IMR-90 (cell line): Measurements from ENCODE around the gene ABT1.

Experiments used
- BHLHE40 ChIP-seq: fragments of 150-350 bp; IDR thresholded peaks from 2 replicates; pipeline ENCODE4 v1.6.1; 2016; ENCODE audit warnings: mild to moderate bottlenecking, low read depth, low read length
- CEBPB ChIP-seq: IDR thresholded peaks from 2 replicates; pipeline ENCODE4 v1.6.1; 2012; ENCODE audit warnings: low read depth, low read length, improper control_type of control experiment
- CHD1 ChIP-seq: IDR thresholded peaks from 2 replicates; pipeline ENCODE4 v1.6.1; 2012; ENCODE audit warnings: low read depth, low read length, improper control_type of control experiment
- CTCF ChIP-seq: conservative IDR thresholded peaks from 2 replicates; pipeline ENCODE4 v1.5.1; 2012; ENCODE audit warnings: mild to moderate bottlenecking, low read depth, low read length, improper control_type of control experiment
- ELK1 ChIP-seq: fragments of 150-350 bp; IDR thresholded peaks from 2 replicates; pipeline ENCODE4 v1.6.1; 2016; ENCODE audit warnings: low read depth, mild to moderate bottlenecking, low read length, moderate library complexity, borderline replicate concordance
- MAFK ChIP-seq: IDR thresholded peaks from 2 replicates; pipeline ENCODE4 v1.6.1; 2012; ENCODE audit warnings: low read depth, low read length, improper control_type of control experiment
- MAZ ChIP-seq: IDR thresholded peaks from 2 replicates; pipeline ENCODE4 v1.6.1; 2012; ENCODE audit warnings: low read depth, mild to moderate bottlenecking, low read length, improper control_type of control experiment, moderate library complexity, borderline replicate concordance
- NFE2L2 ChIP-seq: fragments of 150-350 bp; IDR thresholded peaks from 2 replicates; pipeline ENCODE4 v1.6.1; 2016; ENCODE audit warnings: low read depth, mild to moderate bottlenecking, low read length
- POLR2A ChIP-seq: IDR thresholded peaks from 2 replicates; pipeline ENCODE4 v1.6.1; 2012; ENCODE audit warnings: mild to moderate bottlenecking, low read depth, low read length
- RAD21 ChIP-seq: IDR thresholded peaks from 2 replicates; pipeline ENCODE4 v1.6.1; 2012; ENCODE audit warnings: low read length, improper control_type of control experiment
- RCOR1 ChIP-seq: IDR thresholded peaks from 2 replicates; pipeline ENCODE4 v1.6.1; 2012; ENCODE audit warnings: mild to moderate bottlenecking, low read length, improper control_type of control experiment; ENCODE audit not compliant: insufficient replicate concordance
- RFX5 ChIP-seq: IDR thresholded peaks from 2 replicates; pipeline ENCODE4 v1.8.0; 2012; ENCODE audit warnings: low read depth, mild to moderate bottlenecking, low read length, moderate library complexity
- SMC3 ChIP-seq: fragments of 150-350 bp; IDR thresholded peaks from 2 replicates; pipeline ENCODE4 v1.6.1; 2016; ENCODE audit warnings: low read depth, mild to moderate bottlenecking, antibody characterized with exemption, low read length, moderate library complexity
- USF2 ChIP-seq: fragments of 150-350 bp; IDR thresholded peaks from 2 replicates; pipeline ENCODE4 v1.6.1; 2017; ENCODE audit warnings: mild to moderate bottlenecking, antibody characterized with exemption, low read length, low read depth

- TF ChIP-seq CTCF = no peak
- no peak for TF ChIP-seq RFX5
- TF ChIP-seq CEBPB = no peak
- TF ChIP-seq CHD1 = no peak
- no peak for TF ChIP-seq POLR2A
- TF ChIP-seq MAZ = no peak
- no peak for TF ChIP-seq BHLHE40
- TF ChIP-seq RCOR1 = no peak
- TF ChIP-seq SMC3 = no peak
- no peak for TF ChIP-seq USF2
- no peak for TF ChIP-seq MAFK
- no peak for TF ChIP-seq ELK1
- TF ChIP-seq RAD21 = no peak
- TF ChIP-seq NFE2L2 = no peak
Observed at GRCh38 chr6:26563488-26563887, 33.3 kb upstream of the ABT1 start.
